SK-N-SH treated with all-trans-retinoic acid at 6 μM for 48 hours (cell line): Measurements from ENCODE around the gene PPP4C.
A peak's percentile ranks its signal among the peaks of the same experiment; 100 is the strongest.
"Not testable (repeated sequence)": the region's sequence is repeated elsewhere in the genome, so short reads cannot be mapped to it uniquely, and the experiment has no call there.

Experiments
- ATAC-seq: fragments of 200-7000 bp; cut with Tn5 transposase; 3 replicates; pipeline ENCODE4 v1.9.1; 2020; ENCODE audit warnings: mild to moderate bottlenecking, moderate library complexity
- ARNTL ChIP-seq: fragments of 450-650 bp; formaldehyde crosslinking; IDR thresholded peaks from 2 replicates; pipeline ENCODE4 v1.5.0; 2020; ENCODE audit warnings: low read depth, mild to moderate bottlenecking, moderate library complexity, borderline replicate concordance
- BACH2 ChIP-seq: fragments of 250-450 bp; sonication (Bioruptor Pico); IDR thresholded peaks from 2 replicates; pipeline ENCODE4 v1.9.0; 2021; ENCODE audit warnings: mild to moderate bottlenecking, borderline replicate concordance
- CSDC2 ChIP-seq: fragments of 250-450 bp; sonication (Bioruptor Pico); IDR thresholded peaks from 2 replicates; pipeline ENCODE4 v1.5.0; 2020; ENCODE audit warnings: mild to moderate bottlenecking, moderate library complexity
- ESRRG ChIP-seq: fragments of 250-450 bp; sonication (Bioruptor Pico); IDR thresholded peaks from 2 replicates; pipeline ENCODE4 v1.6.1; 2021; ENCODE audit warnings: mild to moderate bottlenecking
- GLIS3 ChIP-seq: fragments of 250-450 bp; sonication (Bioruptor Pico); IDR thresholded peaks from 2 replicates; pipeline ENCODE4 v1.5.0; 2020; ENCODE audit warnings: mild to moderate bottlenecking, moderate library complexity
- ISL1 ChIP-seq: fragments of 250-450 bp; sonication (Bioruptor Pico); IDR thresholded peaks from 2 replicates; pipeline ENCODE4 v2.1.2; 2022; ENCODE audit warnings: mild to moderate bottlenecking, moderate library complexity
- OSR1 ChIP-seq: fragments of 250-450 bp; sonication (Bioruptor Pico); IDR thresholded peaks from 2 replicates; pipeline ENCODE4 v1.8.0; 2022; ENCODE audit warnings: moderate library complexity, mild to moderate bottlenecking, inconsistent platforms
- PPARA ChIP-seq: fragments of 250-450 bp; sonication (Bioruptor Pico); IDR thresholded peaks from 2 replicates; pipeline ENCODE4 v1.5.0; 2020; ENCODE audit warnings: mild to moderate bottlenecking, borderline replicate concordance
- RARB ChIP-seq: fragments of 250-450 bp; sonication (Bioruptor Pico); IDR thresholded peaks from 2 replicates; pipeline ENCODE4 v1.8.0; 2021; ENCODE audit warnings: mild to moderate bottlenecking, moderate library complexity
- SNAI2 ChIP-seq: fragments of 250-450 bp; sonication (Bioruptor Pico); IDR thresholded peaks from 2 replicates; pipeline ENCODE4 v1.5.0; 2020; ENCODE audit warnings: mild to moderate bottlenecking, moderate library complexity
- TCF4 ChIP-seq: fragments of 250-450 bp; sonication (Bioruptor Pico); IDR thresholded peaks from 2 replicates; pipeline ENCODE4 v1.8.0; 2021; ENCODE audit warnings: mild to moderate bottlenecking, moderate library complexity, borderline replicate concordance
- TOX ChIP-seq: fragments of 250-450 bp; sonication (Bioruptor Pico); IDR thresholded peaks from 2 replicates; pipeline ENCODE4 v1.8.0; 2021; ENCODE audit warnings: mild to moderate bottlenecking, moderate library complexity, borderline replicate concordance
- ZC3H10 ChIP-seq: fragments of 250-450 bp; sonication (Bioruptor Pico); IDR thresholded peaks from 2 replicates; pipeline ENCODE4 v1.5.1; 2021; ENCODE audit warnings: mild to moderate bottlenecking, moderate library complexity
- ZFP3 ChIP-seq: fragments of 250-450 bp; sonication (Bioruptor Pico); IDR thresholded peaks from 2 replicates; pipeline ENCODE4 v1.5.0; 2020; ENCODE audit warnings: mild to moderate bottlenecking, moderate library complexity
- ZFP30 ChIP-seq: fragments of 450-650 bp; formaldehyde crosslinking; IDR thresholded peaks from 2 replicates; pipeline ENCODE4 v1.5.0; 2022; ENCODE audit warnings: mild to moderate bottlenecking, moderate library complexity
- ZNF565 ChIP-seq: fragments of 450-650 bp; formaldehyde crosslinking; conservative IDR thresholded peaks from 2 replicates; pipeline ENCODE4 v1.5.0; 2020; ENCODE audit warnings: low read depth, mild to moderate bottlenecking, moderate library complexity
- ZNF70 ChIP-seq: fragments of 450-650 bp; formaldehyde crosslinking; IDR thresholded peaks from 2 replicates; pipeline ENCODE4 v1.5.0; 2020; ENCODE audit warnings: mild to moderate bottlenecking, moderate library complexity
- ZNF8 ChIP-seq: fragments of 450-650 bp; formaldehyde crosslinking; IDR thresholded peaks from 2 replicates; pipeline ENCODE4 v1.5.0; 2020; ENCODE audit warnings: mild to moderate bottlenecking, moderate library complexity
- TF ChIP-seq, protein P1 (sequence below): fragments of 250-450 bp; sonication (Bioruptor Pico); IDR thresholded peaks from 2 replicates; pipeline ENCODE4 v1.5.1; 2020; ENCODE audit warnings: low read depth, mild to moderate bottlenecking, moderate library complexity
- TF ChIP-seq, protein P2 (sequence below): fragments of 250-450 bp; sonication (Bioruptor Pico); IDR thresholded peaks from 2 replicates; pipeline ENCODE4 v1.8.0; 2020; ENCODE audit warnings: mild to moderate bottlenecking, moderate library complexity, borderline replicate concordance
- TF ChIP-seq, protein P3 (sequence below): fragments of 250-450 bp; sonication (Bioruptor Pico); IDR thresholded peaks from 2 replicates; pipeline ENCODE4 v1.8.0; 2021; ENCODE audit warnings: low read depth, mild to moderate bottlenecking, moderate library complexity, borderline replicate concordance
- TF ChIP-seq, protein P4 (sequence below): fragments of 250-450 bp; sonication (Bioruptor Pico); IDR thresholded peaks from 2 replicates; pipeline ENCODE4 v1.5.0; 2020; ENCODE audit warnings: mild to moderate bottlenecking, moderate library complexity

Gene PPP4C

DNA sequence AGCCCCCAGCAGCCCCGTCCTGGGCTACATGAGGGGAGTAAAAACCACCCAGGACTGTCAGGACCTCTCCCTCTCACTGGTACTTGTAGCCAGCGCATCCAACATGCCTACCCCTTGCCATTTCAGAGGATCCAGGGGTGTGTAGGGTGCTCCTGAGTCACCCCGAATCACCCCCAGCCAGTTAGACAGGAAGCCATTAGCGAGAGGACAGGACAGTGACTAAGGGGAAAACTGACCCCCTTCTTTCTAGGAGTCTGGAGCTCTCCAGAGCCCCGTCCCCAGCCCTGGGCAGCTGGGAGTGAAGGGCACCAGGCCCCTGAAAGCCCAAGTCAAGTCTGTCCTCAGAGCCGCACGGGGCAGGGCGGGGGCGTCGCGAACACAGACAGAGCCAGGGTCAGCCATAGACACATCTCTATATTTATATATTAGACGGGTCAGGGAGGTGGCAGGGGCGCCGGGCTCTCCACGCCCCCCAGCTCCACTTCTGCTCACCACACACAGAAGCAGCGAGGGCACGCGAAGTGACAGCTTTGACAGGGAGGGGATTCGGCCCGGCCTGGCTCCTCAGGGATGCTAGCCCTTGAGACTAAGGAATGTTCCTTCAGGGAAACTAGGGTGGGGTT lies 38.0 kb downstream of the PPP4C start:
- peak; percentile 37 for ATAC-seq
- TF ChIP-seq, protein P1, sequence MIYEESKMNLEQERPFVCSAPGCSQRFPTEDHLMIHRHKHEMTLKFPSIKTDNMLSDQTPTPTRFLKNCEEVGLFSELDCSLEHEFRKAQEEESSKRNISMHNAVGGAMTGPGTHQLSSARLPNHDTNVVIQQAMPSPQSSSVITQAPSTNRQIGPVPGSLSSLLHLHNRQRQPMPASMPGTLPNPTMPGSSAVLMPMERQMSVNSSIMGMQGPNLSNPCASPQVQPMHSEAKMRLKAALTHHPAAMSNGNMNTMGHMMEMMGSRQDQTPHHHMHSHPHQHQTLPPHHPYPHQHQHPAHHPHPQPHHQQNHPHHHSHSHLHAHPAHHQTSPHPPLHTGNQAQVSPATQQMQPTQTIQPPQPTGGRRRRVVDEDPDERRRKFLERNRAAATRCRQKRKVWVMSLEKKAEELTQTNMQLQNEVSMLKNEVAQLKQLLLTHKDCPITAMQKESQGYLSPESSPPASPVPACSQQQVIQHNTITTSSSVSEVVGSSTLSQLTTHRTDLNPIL (CRISPR knock-in tag) = no peak
- no peak for TF ChIP-seq ZFP3 (CRISPR knock-in tag)
- no peak for TF ChIP-seq ZNF8
- TF ChIP-seq, protein P2, sequence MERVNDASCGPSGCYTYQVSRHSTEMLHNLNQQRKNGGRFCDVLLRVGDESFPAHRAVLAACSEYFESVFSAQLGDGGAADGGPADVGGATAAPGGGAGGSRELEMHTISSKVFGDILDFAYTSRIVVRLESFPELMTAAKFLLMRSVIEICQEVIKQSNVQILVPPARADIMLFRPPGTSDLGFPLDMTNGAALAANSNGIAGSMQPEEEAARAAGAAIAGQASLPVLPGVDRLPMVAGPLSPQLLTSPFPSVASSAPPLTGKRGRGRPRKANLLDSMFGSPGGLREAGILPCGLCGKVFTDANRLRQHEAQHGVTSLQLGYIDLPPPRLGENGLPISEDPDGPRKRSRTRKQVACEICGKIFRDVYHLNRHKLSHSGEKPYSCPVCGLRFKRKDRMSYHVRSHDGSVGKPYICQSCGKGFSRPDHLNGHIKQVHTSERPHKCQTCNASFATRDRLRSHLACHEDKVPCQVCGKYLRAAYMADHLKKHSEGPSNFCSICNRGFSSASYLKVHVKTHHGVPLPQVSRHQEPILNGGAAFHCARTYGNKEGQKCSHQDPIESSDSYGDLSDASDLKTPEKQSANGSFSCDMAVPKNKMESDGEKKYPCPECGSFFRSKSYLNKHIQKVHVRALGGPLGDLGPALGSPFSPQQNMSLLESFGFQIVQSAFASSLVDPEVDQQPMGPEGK = no peak
- TF ChIP-seq ZC3H10 (CRISPR knock-in tag) = no peak
- no peak for TF ChIP-seq ZNF70 (CRISPR knock-in tag)
- no peak for TF ChIP-seq ZFP30
- TF ChIP-seq RARB (CRISPR knock-in tag) = no peak
- no peak for TF ChIP-seq ARNTL (CRISPR knock-in tag)
- TF ChIP-seq, protein P3, sequence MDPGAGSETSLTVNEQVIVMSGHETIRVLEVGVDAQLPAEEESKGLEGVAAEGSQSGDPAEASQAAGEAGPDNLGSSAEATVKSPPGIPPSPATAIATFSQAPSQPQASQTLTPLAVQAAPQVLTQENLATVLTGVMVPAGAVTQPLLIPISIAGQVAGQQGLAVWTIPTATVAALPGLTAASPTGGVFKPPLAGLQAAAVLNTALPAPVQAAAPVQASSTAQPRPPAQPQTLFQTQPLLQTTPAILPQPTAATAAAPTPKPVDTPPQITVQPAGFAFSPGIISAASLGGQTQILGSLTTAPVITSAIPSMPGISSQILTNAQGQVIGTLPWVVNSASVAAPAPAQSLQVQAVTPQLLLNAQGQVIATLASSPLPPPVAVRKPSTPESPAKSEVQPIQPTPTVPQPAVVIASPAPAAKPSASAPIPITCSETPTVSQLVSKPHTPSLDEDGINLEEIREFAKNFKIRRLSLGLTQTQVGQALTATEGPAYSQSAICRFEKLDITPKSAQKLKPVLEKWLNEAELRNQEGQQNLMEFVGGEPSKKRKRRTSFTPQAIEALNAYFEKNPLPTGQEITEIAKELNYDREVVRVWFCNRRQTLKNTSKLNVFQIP (CRISPR knock-in tag) = no peak
- TF ChIP-seq TCF4 (CRISPR knock-in tag) = no peak
- TF ChIP-seq ESRRG (CRISPR knock-in tag) = no peak
- TF ChIP-seq ZNF565 (CRISPR knock-in tag) = no peak
- no peak for TF ChIP-seq OSR1 (CRISPR knock-in tag)
- TF ChIP-seq, protein P4, sequence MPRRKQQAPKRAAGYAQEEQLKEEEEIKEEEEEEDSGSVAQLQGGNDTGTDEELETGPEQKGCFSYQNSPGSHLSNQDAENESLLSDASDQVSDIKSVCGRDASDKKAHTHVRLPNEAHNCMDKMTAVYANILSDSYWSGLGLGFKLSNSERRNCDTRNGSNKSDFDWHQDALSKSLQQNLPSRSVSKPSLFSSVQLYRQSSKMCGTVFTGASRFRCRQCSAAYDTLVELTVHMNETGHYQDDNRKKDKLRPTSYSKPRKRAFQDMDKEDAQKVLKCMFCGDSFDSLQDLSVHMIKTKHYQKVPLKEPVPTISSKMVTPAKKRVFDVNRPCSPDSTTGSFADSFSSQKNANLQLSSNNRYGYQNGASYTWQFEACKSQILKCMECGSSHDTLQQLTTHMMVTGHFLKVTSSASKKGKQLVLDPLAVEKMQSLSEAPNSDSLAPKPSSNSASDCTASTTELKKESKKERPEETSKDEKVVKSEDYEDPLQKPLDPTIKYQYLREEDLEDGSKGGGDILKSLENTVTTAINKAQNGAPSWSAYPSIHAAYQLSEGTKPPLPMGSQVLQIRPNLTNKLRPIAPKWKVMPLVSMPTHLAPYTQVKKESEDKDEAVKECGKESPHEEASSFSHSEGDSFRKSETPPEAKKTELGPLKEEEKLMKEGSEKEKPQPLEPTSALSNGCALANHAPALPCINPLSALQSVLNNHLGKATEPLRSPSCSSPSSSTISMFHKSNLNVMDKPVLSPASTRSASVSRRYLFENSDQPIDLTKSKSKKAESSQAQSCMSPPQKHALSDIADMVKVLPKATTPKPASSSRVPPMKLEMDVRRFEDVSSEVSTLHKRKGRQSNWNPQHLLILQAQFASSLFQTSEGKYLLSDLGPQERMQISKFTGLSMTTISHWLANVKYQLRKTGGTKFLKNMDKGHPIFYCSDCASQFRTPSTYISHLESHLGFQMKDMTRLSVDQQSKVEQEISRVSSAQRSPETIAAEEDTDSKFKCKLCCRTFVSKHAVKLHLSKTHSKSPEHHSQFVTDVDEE (CRISPR knock-in tag) = no peak
- no peak for TF ChIP-seq GLIS3 (CRISPR knock-in tag)
- no peak for TF ChIP-seq TOX (CRISPR knock-in tag)

DNA sequence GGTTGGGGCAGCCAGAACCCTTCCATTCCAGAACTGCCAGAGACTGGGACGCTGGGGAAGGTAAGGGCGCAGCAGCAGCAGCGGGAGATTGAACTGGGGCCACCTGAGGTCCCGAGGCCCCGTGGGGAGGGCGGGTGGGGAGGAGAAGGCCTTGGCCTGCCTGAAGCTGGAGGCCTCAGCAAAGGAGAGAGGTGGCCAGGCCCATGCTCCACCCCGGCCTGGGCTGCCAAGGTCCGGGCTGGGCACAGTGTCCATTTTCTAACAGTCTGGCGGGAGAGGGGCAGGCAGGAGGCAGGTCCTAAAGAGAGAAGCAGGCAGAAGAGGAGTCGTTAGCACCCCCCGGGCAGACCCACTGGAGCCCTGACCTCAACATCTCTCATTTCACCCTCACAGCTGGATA lies 38.6 kb downstream of the PPP4C start:
- TF ChIP-seq SNAI2 (CRISPR knock-in tag) (no peak), TOX (CRISPR knock-in tag) (no peak), ESRRG (CRISPR knock-in tag) (no peak), PPARA (no peak), BACH2 (no peak), TCF4 (CRISPR knock-in tag) (no peak), ZC3H10 (CRISPR knock-in tag) (no peak), CSDC2 (no peak), RARB (CRISPR knock-in tag) (no peak), ZNF8 (no peak), OSR1 (CRISPR knock-in tag) (no peak), ZFP30 (no peak), ISL1 (CRISPR knock-in tag) (no peak), ZNF565 (CRISPR knock-in tag) (no peak)
- TF ChIP-seq, protein P2 = no peak
- TF ChIP-seq, protein P3 (CRISPR knock-in tag) = no peak
- TF ChIP-seq, protein P1 (CRISPR knock-in tag) = no peak
- no peak for ATAC-seq

DNA sequence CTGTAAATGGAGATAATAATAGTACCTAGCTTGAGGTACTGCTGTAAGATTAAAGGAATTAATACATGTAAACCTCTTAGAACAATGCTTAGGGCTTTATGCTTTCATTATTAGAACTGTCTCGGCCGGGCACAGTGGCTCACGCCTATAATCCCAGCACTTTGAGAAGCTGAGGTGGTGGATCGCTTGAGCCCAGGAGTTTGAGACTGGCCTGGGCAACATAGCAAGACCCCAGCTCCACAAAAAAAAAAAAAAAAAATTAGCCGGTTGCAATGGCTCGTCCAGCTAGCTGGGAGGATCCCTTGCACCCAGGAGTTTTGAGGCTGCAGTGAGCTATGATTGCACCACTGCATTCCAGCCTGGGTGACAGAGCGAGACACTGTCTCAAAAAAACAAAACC lies 39.0 kb downstream of the PPP4C start:
- not testable (repeated sequence) for ATAC-seq
